H1 (cell line): ENCODE data around the gene DNAJC24. TPM values are rescaled to one million over a fixed set of nuclear protein-coding genes. Genes with fewer than 3 reads are reported as not detected.

Source experiments
- CTCF ChIA-PET: fragments of 300-600 bp; sonication (Branson Sonifier 250); formaldehyde crosslinking; loops from one replicate; lab custom pipeline; 2021; ENCODE audit not compliant: partially characterized antibody; lab: Charles Lee
- POLR2A ChIA-PET: fragments of 300-600 bp; sonication (Branson Sonifier 250); formaldehyde crosslinking; loops from one replicate; lab custom pipeline; 2021; ENCODE audit warnings: inconsistent platforms; ENCODE audit not compliant: partially characterized antibody; lab: Charles Lee
- DNase-seq, 2 experiments: peaks; one replicate each; pipeline versions ENCODE4 v3.0.0 to v3.0.0-alpha.2; 2010 to 2022; ENCODE audit warnings: low spot score in 2 of 2, low read depth in 1 of 2, mixed read lengths in 1 of 2
- FAIRE-seq: peaks from 2 replicates; lab custom pipeline; 2011; peaks lifted over from hg19 to GRCh38; lab: Jason Lieb, UNC
- H2AFZ ChIP-seq: 2 replicates; pipeline ENCODE4 v1.8.1; 2012; ENCODE audit warnings: low read length, inconsistent platforms
- H2AK5ac ChIP-seq: 2 replicates; pipeline ENCODE4 v1.6.1; 2013; ENCODE audit warnings: low read depth, low read length
- H2BK120ac ChIP-seq: replicated peaks from 2 replicates; pipeline ENCODE3; 2013; ENCODE audit warnings: low read depth, low read length, inconsistent platforms
- H2BK12ac ChIP-seq: 2 replicates; pipeline ENCODE4 v1.6.1; 2013; ENCODE audit warnings: low read depth, low read length
- H2BK15ac ChIP-seq: 2 replicates; pipeline ENCODE4 v1.6.1; 2013; ENCODE audit warnings: low read length
- H2BK20ac ChIP-seq: 2 replicates; pipeline ENCODE4 v1.6.1; 2013; ENCODE audit warnings: low read length
- H2BK5ac ChIP-seq: 2 replicates; pipeline ENCODE4 v1.6.1; 2013; ENCODE audit warnings: low read depth, low read length
- H3K14ac ChIP-seq: 2 replicates; pipeline ENCODE4 v1.6.1; 2013; ENCODE audit warnings: inconsistent platforms; ENCODE audit not compliant: insufficient read length
- H3K18ac ChIP-seq: 2 replicates; pipeline ENCODE4 v1.6.1; 2013; ENCODE audit warnings: low read length; ENCODE audit errors: extremely low read depth
- H3K23ac ChIP-seq: 2 replicates; pipeline ENCODE4 v1.6.1; 2013; ENCODE audit warnings: inconsistent platforms; ENCODE audit not compliant: insufficient read length
- H3K23me2 ChIP-seq: 2 replicates; pipeline ENCODE4 v1.6.1; 2013; ENCODE audit warnings: low read depth, low read length
- H3K27ac ChIP-seq: 2 replicates; pipeline ENCODE4 v1.6.1; 2011; ENCODE audit warnings: low read depth, low read length, inconsistent platforms
- H3K27me3 ChIP-seq, 4 experiments: replicated peaks in 1 of 4; 1 replicate in 1 of 4; 2 replicates in 3 of 4; pipeline versions ENCODE4 v1.6.1 to v1.8.1; 2011 to 2013; ENCODE audit warnings: low read length in 3 of 4, mild to moderate bottlenecking in 3 of 4, inconsistent platforms in 2 of 4, mixed read lengths in 2 of 4, moderate library complexity in 1 of 4; ENCODE audit not compliant: control insufficient read depth in 3 of 4, insufficient read depth in 3 of 4; ENCODE audit errors: extremely low read depth in 1 of 4
- H3K36me3 ChIP-seq, 4 experiments: 2 replicates each; pipeline versions ENCODE4 v1.6.1 to v1.8.1; 2011 to 2013; ENCODE audit warnings: mild to moderate bottlenecking in 4 of 4, low read length in 3 of 4, moderate library complexity in 2 of 4, control low read depth in 1 of 4, inconsistent platforms in 1 of 4; ENCODE audit not compliant: insufficient read depth in 4 of 4, control insufficient read depth in 2 of 4
- H3K4ac ChIP-seq: replicated peaks from 2 replicates; pipeline ENCODE3; 2013; ENCODE audit warnings: low read length, low read depth, mixed read lengths, inconsistent platforms; ENCODE audit not compliant: insufficient read length
- H3K4me1 ChIP-seq, 4 experiments: replicated peaks in 1 of 4; 1 replicate in 1 of 4; 2 replicates in 3 of 4; pipeline versions ENCODE4 v1.6.1 to v1.8.1; 2011 to 2013; ENCODE audit warnings: low read length in 3 of 4, inconsistent platforms in 2 of 4, mixed read lengths in 1 of 4; ENCODE audit not compliant: insufficient read depth in 4 of 4, control insufficient read depth in 3 of 4
- H3K4me2 ChIP-seq, 2 experiments: 2 replicates each; pipeline versions ENCODE4 v1.6.1 to v1.8.1; 2011 to 2013; ENCODE audit warnings: low read depth in 2 of 2, low read length in 2 of 2, control low read depth in 1 of 2, inconsistent platforms in 1 of 2, mild to moderate bottlenecking in 1 of 2; ENCODE audit not compliant: insufficient read depth in 1 of 2
- H3K4me3 ChIP-seq, 4 experiments: fragments of 200-600, 300-600 bp in 1 of 4; sonication (generic), shearing (Covaris generic), sonication (Bioruptor Twin) in 1 of 4; 2 replicates each; pipeline versions ENCODE4 v1.5.1 to v1.8.1; 2011 to 2016; ENCODE audit warnings: low read length in 4 of 4, low read depth in 3 of 4, control low read depth in 2 of 4, inconsistent platforms in 2 of 4, mild to moderate bottlenecking in 2 of 4, mixed read lengths in 1 of 4, moderate library complexity in 1 of 4; ENCODE audit not compliant: insufficient read depth in 2 of 4; ENCODE audit errors: extremely low read depth in 1 of 4
- H3K56ac ChIP-seq: replicated peaks from 2 replicates; pipeline ENCODE3; 2013; ENCODE audit warnings: low read depth, mild to moderate bottlenecking, mixed read lengths, low read length, inconsistent platforms; ENCODE audit not compliant: insufficient read length
- H3K79me1 ChIP-seq: 2 replicates; pipeline ENCODE4 v1.6.1; 2013; ENCODE audit warnings: low read depth, low read length, control low read depth
- H3K79me2 ChIP-seq, 2 experiments: 2 replicates each; pipeline versions ENCODE4 v1.6.1 to v1.8.1; 2012 to 2013; ENCODE audit warnings: low read length in 2 of 2, mild to moderate bottlenecking in 2 of 2, inconsistent platforms in 1 of 2; ENCODE audit not compliant: insufficient read depth in 2 of 2, control insufficient read depth in 1 of 2
- H3K9ac ChIP-seq, 4 experiments: replicated peaks in 1 of 4; 1 replicate in 1 of 4; 2 replicates in 3 of 4; pipeline versions ENCODE4 v1.6.1 to v1.8.1; 2011 to 2013; ENCODE audit warnings: low read depth in 3 of 4, low read length in 3 of 4, control low read depth in 2 of 4, mild to moderate bottlenecking in 2 of 4, moderate library complexity in 2 of 4, inconsistent platforms in 1 of 4; ENCODE audit errors: extremely low read depth in 1 of 4
- H3K9me3 ChIP-seq, 2 experiments: 2 replicates each; pipeline versions ENCODE4 v1.6.1 to v1.8.1; 2012 to 2013; ENCODE audit warnings: mild to moderate bottlenecking in 2 of 2, moderate library complexity in 2 of 2, control low read depth in 1 of 2, inconsistent platforms in 1 of 2, low read depth in 1 of 2, low read length in 1 of 2, mixed read lengths in 1 of 2; ENCODE audit not compliant: insufficient read depth in 2 of 2
- H4K20me1 ChIP-seq, 2 experiments: replicated peaks in 1 of 2; 2 replicates each; pipeline versions ENCODE3 to v1.8.1; 2011 to 2013; ENCODE audit warnings: inconsistent platforms in 2 of 2, low read length in 2 of 2, mild to moderate bottlenecking in 1 of 2; ENCODE audit not compliant: insufficient read depth in 2 of 2, control insufficient read depth in 1 of 2
- H4K5ac ChIP-seq: 2 replicates; pipeline ENCODE4 v1.6.1; 2013; ENCODE audit warnings: low read length, low read depth, mixed read lengths, inconsistent platforms; ENCODE audit not compliant: insufficient read length
- H4K8ac ChIP-seq: 2 replicates; pipeline ENCODE4 v1.8.0; 2013; ENCODE audit warnings: mild to moderate bottlenecking, moderate library complexity, low read length, inconsistent platforms; ENCODE audit not compliant: insufficient read depth; ENCODE audit errors: extremely low read depth
- H4K91ac ChIP-seq: replicated peaks from 2 replicates; pipeline ENCODE3; 2013; ENCODE audit warnings: low read length, mixed read lengths, inconsistent platforms; ENCODE audit not compliant: insufficient read length
- HDAC6 ChIP-seq: IDR thresholded peaks from one replicate; pipeline ENCODE4 v1.7.1; 2012; ENCODE audit warnings: low read depth, mild to moderate bottlenecking, inconsistent platforms, low read length, moderate library complexity
- RNF2 ChIP-seq: fragments of 200-900, 300-1000 bp; sonication (generic); IDR thresholded peaks from 2 replicates; pipeline ENCODE4 v1.7.1; 2016; ENCODE audit warnings: borderline replicate concordance, low read depth, mild to moderate bottlenecking, antibody characterized with exemption, low read length; ENCODE audit not compliant: poor library complexity, severe bottlenecking; ENCODE audit errors: missing control alignments
- TAF1 ChIP-seq: IDR thresholded peaks from 2 replicates; pipeline ENCODE4 v1.6.1; 2011; ENCODE audit warnings: mild to moderate bottlenecking, low read depth, low read length
- WGBS, 2 experiments: shearing (Covaris generic) in 1 of 2; methylation state at CpG; one replicate each; pipeline versions ENCODE4 v1.1.6 to v1.1.7; 2013 to 2015; ENCODE audit warnings: low lambda C conversion rate in 2 of 2, mixed read lengths in 2 of 2, inconsistent platforms in 1 of 2, low coverage in 1 of 2, missing lambda C conversion rate in 1 of 2; ENCODE audit not compliant: insufficient replicate concordance in 2 of 2, insufficient coverage in 1 of 2, insufficient read length in 1 of 2; ENCODE audit errors: extremely low coverage in 1 of 2, missing lambda C conversion rate in 1 of 2; 5-methylcytosine and 5-hydroxymethylcytosine counted together
- polyA plus RNA-seq, 7 experiments: library from polyadenylated mRNA; depleted of rRNA in 3 of 7; stranded (reverse) in 5 of 7; unstranded in 2 of 7; fragments of >200 nt in 5 of 7; fragments of 200-250 nt in 2 of 7; gene quantifications; 1 replicate in 5 of 7; 2 replicates in 1 of 7; 4 replicates in 1 of 7; pipeline versions ENCODE4 v1.2.1 to v1.2.3, GENCODE V29; 2011 to 2013; ENCODE audit warnings: missing spikeins in 2 of 7, mixed read lengths in 2 of 7
- total RNA-seq: library from RNA; stranded (reverse); fragmentation: NEBNext Ultra II Directional; extraction: Animal tissue kit (Norgen Biotek cat#: 25700); gene quantifications from 2 replicates; pipeline ENCODE4 v1.2.1, GENCODE V29; 2021

DNAJC24 gene
- total and polyA plus RNA-seq, 2 of the 8 experiments (the other 6 are each of a cell fraction or from before 2014, with no cell fraction given): 7.2 to 21.1 TPM

GRCh38 chr11:31361743-31362142, 7.9 kb upstream of the DNAJC24 start:
- no peak overlapping the region for H3K27ac ChIP-seq
- no peaks in the 10 kb centered on the region for H3K9me3 ChIP-seq
- H3K79me1 ChIP-seq: no peaks in the 10 kb centered on the region
- H3K36me3 ChIP-seq: no peaks in the 10 kb centered on the region
- FAIRE-seq (no peak), DNase-seq (no peak)
- H2BK12ac ChIP-seq: no peak overlapping the region
- no peak overlapping the region for H3K56ac ChIP-seq
- H4K20me1 ChIP-seq: no peaks in the 10 kb centered on the region
- no peak overlapping the region for H4K5ac ChIP-seq
- H4K91ac ChIP-seq: no peak overlapping the region
- H3K23ac ChIP-seq: no peak overlapping the region
- H2BK20ac ChIP-seq: no peak overlapping the region
- no peak overlapping the region for H3K4me2 ChIP-seq
- H2BK5ac ChIP-seq: no peak overlapping the region
- no peak overlapping the region for H3K9ac ChIP-seq
- POLR2A ChIA-PET: no interaction called here
- H2BK15ac ChIP-seq: no peak overlapping the region
- CTCF ChIA-PET: interaction anchor here (0.6 kb wide), 1 partner anchor 545 kb away, joined by 3 read pairs; no protein-coding TSS in a partner anchor
- no peak overlapping the region for H3K4ac ChIP-seq
- no peak overlapping the region for H2AFZ ChIP-seq
- no peak overlapping the region for H3K18ac ChIP-seq
- no peaks in the 10 kb centered on the region for H3K27me3 ChIP-seq
- no peaks in the 10 kb centered on the region for H3K79me2 ChIP-seq
- no peak overlapping the region for H3K4me3 ChIP-seq
- no peaks in the 10 kb centered on the region for H3K4me1 ChIP-seq
- no peak overlapping the region for H3K14ac ChIP-seq
- TF ChIP-seq HDAC6 (no peak), TAF1 (no peak), RNF2 (no peak)
- no peaks in the 10 kb centered on the region for H3K23me2 ChIP-seq
- H2AK5ac ChIP-seq: no peak overlapping the region
- no peak overlapping the region for H4K8ac ChIP-seq
- H2BK120ac ChIP-seq: no peak overlapping the region
- WGBS, 2 experiments: 88% methylated on average over 4 of the region's 4 CpGs; no CpG with 5 or more reads in 1 of the 2 experiments
